SK-N-SH (cell line): Measurements from ENCODE around the gene KRT16. TPM values are rescaled to one million over a fixed set of nuclear protein-coding genes. Genes with fewer than 3 reads are reported as not detected.

ENCODE experiments used
- CTCF ChIA-PET: fragments of 300-600, 350-600 bp; formaldehyde crosslinking; extraction: SDS; loops from one replicate; lab custom pipeline; 2021; lab: Yijun Ruan, JAX
- POLR2A ChIA-PET: fragments of 350-600 bp; sonication (Branson Sonifier 250); formaldehyde crosslinking; extraction: SDS; loops from one replicate; lab custom pipeline; 2020; ENCODE audit warnings: antibody characterized with exemption, inconsistent platforms; lab: Yijun Ruan, JAX
- DNase-seq: peaks from one replicate; pipeline ENCODE4 v3.0.0; 2012
- H2AFZ ChIP-seq: fragments of 200-600 bp; sonication (generic); 2 replicates; pipeline ENCODE4 v1.8.1; 2016; ENCODE audit warnings: antibody characterized with exemption, mild to moderate bottlenecking, low read depth
- H3F3A ChIP-seq: fragments of 200-600 bp; sonication (generic); replicated peaks from 2 replicates; pipeline ENCODE3; 2016; ENCODE audit warnings: antibody characterized with exemption, mild to moderate bottlenecking; ENCODE audit not compliant: insufficient read depth
- H3K27ac ChIP-seq, 2 experiments: fragments of 200-500 bp in 1 of 2; fragments of 200-600 bp in 1 of 2; sonication (Bioruptor generic) in 1 of 2; sonication (generic), shearing (Covaris generic) in 1 of 2; 2 replicates each; pipeline versions ENCODE4 v1.5.1 to v1.6.1; 2014 to 2016; ENCODE audit warnings: low read depth in 2 of 2, inconsistent platforms in 1 of 2, low read length in 1 of 2, mild to moderate bottlenecking in 1 of 2, mixed read lengths in 1 of 2
- H3K27me3 ChIP-seq: fragments of 200-600 bp; sonication (generic), shearing (Covaris generic); 2 replicates; pipeline ENCODE4 v1.6.1; 2016; ENCODE audit warnings: mixed run types; ENCODE audit not compliant: insufficient read depth
- H3K36me3 ChIP-seq, 2 experiments: fragments of 200-500 bp in 1 of 2; fragments of 200-600 bp in 1 of 2; sonication (Bioruptor generic) in 1 of 2; sonication (generic) in 1 of 2; replicated peaks in 1 of 2; 2 replicates each; pipeline versions ENCODE3 to v1.5.1; 2014 to 2016; ENCODE audit warnings: low read length in 1 of 2, mild to moderate bottlenecking in 1 of 2; ENCODE audit not compliant: insufficient read depth in 2 of 2, control insufficient read depth in 1 of 2
- H3K4me1 ChIP-seq, 2 experiments: fragments of 200-500 bp in 1 of 2; fragments of 200-600 bp in 1 of 2; sonication (Bioruptor generic) in 1 of 2; sonication (generic), shearing (Covaris generic) in 1 of 2; 2 replicates each; pipeline versions ENCODE4 v1.5.1 to v1.6.1; 2014 to 2016; ENCODE audit warnings: low read depth in 1 of 2, low read length in 1 of 2, mixed run types in 1 of 2; ENCODE audit not compliant: insufficient read depth in 2 of 2, control insufficient read depth in 1 of 2
- H3K4me2 ChIP-seq: fragments of 200-600 bp; sonication (generic), shearing (Covaris generic); 2 replicates; pipeline ENCODE4 v1.6.1; 2017; ENCODE audit warnings: mixed run types
- H3K4me3 ChIP-seq, 2 experiments: fragments of 200-500 bp in 1 of 2; fragments of 200-600 bp in 1 of 2; sonication (Bioruptor generic) in 1 of 2; sonication (generic), shearing (Covaris generic) in 1 of 2; 2 replicates each; pipeline versions ENCODE4 v1.5.1 to v1.8.1; 2014 to 2016; ENCODE audit warnings: low read depth in 2 of 2, inconsistent platforms in 1 of 2, low read length in 1 of 2, mild to moderate bottlenecking in 1 of 2, mixed read lengths in 1 of 2, moderate library complexity in 1 of 2
- H3K79me2 ChIP-seq: fragments of 200-600 bp; sonication (generic); 2 replicates; pipeline ENCODE4 v1.8.1; 2017; ENCODE audit warnings: mild to moderate bottlenecking; ENCODE audit not compliant: insufficient read depth
- H3K9ac ChIP-seq: fragments of 200-600 bp; sonication (generic); 2 replicates; pipeline ENCODE4 v1.6.1; 2017; ENCODE audit warnings: mixed run types
- H3K9me2 ChIP-seq: fragments of 200-600 bp; sonication (generic); 2 replicates; pipeline ENCODE4 v1.6.1; 2017; ENCODE audit warnings: mixed run types
- H3K9me3 ChIP-seq: fragments of 200-600 bp; sonication (generic); 2 replicates; pipeline ENCODE4 v1.6.1; 2017; ENCODE audit warnings: mixed run types, mild to moderate bottlenecking, moderate library complexity
- H4K20me1 ChIP-seq: fragments of 200-600 bp; sonication (generic); 2 replicates; pipeline ENCODE4 v1.6.1; 2017; ENCODE audit warnings: mild to moderate bottlenecking, mixed run types; ENCODE audit not compliant: insufficient read depth
- CTCF ChIP-seq: fragments of 200-600 bp; sonication (generic); IDR thresholded peaks from 2 replicates; pipeline ENCODE4 v1.6.1; 2017; ENCODE audit warnings: antibody characterized with exemption, mild to moderate bottlenecking, moderate library complexity
- EP300 ChIP-seq, 2 experiments: IDR thresholded peaks; 2 replicates each; pipeline versions ENCODE4 v1.4.0 to v1.6.1; 2012; ENCODE audit warnings: borderline replicate concordance in 1 of 2, low read depth in 1 of 2, low read length in 1 of 2
- FOXM1 ChIP-seq: IDR thresholded peaks from 2 replicates; pipeline ENCODE4 v1.4.0; 2012; ENCODE audit warnings: low read depth, mild to moderate bottlenecking
- GATA2 ChIP-seq: sonication (generic); formaldehyde crosslinking; IDR thresholded peaks from 2 replicates; pipeline ENCODE4 v1.5.0; 2020; ENCODE audit warnings: mild to moderate bottlenecking, missing genetic modification reagents
- IRF3 ChIP-seq: fragments of 150-350 bp; IDR thresholded peaks from 2 replicates; pipeline ENCODE4 v1.6.1; 2016; ENCODE audit warnings: mild to moderate bottlenecking, low read depth, low read length
- MAX ChIP-seq: IDR thresholded peaks from 2 replicates; pipeline ENCODE4 v1.4.0; 2012; ENCODE audit warnings: low read depth
- MEF2A ChIP-seq: IDR thresholded peaks from 2 replicates; pipeline ENCODE4 v1.4.0; 2012; ENCODE audit warnings: low read depth, borderline replicate concordance
- MXI1 ChIP-seq: IDR thresholded peaks from 2 replicates; pipeline ENCODE4 v1.6.1; 2012; ENCODE audit warnings: mild to moderate bottlenecking, low read depth, low read length, improper control_type of control experiment
- NFIC ChIP-seq: IDR thresholded peaks from 2 replicates; pipeline ENCODE4 v1.4.0; 2012; ENCODE audit warnings: borderline replicate concordance
- NRF1 ChIP-seq: IDR thresholded peaks from 2 replicates; pipeline ENCODE4 v1.6.1; 2012; ENCODE audit warnings: low read depth, mild to moderate bottlenecking, low read length
- POLR2AphosphoS5 ChIP-seq: IDR thresholded peaks from 2 replicates; pipeline ENCODE4 v1.6.1; 2012; ENCODE audit warnings: low read depth, low read length
- REST ChIP-seq: IDR thresholded peaks from 2 replicates; pipeline ENCODE4 v1.6.1; 2012; ENCODE audit warnings: mild to moderate bottlenecking, low read depth, low read length, moderate library complexity
- RFX5 ChIP-seq: IDR thresholded peaks from 2 replicates; pipeline ENCODE4 v1.6.1; 2012; ENCODE audit warnings: mild to moderate bottlenecking, improper control_type of control experiment, low read length
- RXRA ChIP-seq: IDR thresholded peaks from 2 replicates; pipeline ENCODE4 v1.4.0; 2012; ENCODE audit warnings: low read depth, mild to moderate bottlenecking, borderline replicate concordance
- SMC3 ChIP-seq: IDR thresholded peaks from 2 replicates; pipeline ENCODE4 v1.6.1; 2012; ENCODE audit warnings: low read depth, low read length, improper control_type of control experiment
- TCF12 ChIP-seq: IDR thresholded peaks from 2 replicates; pipeline ENCODE4 v1.4.0; 2012
- TEAD4 ChIP-seq: IDR thresholded peaks from 2 replicates; pipeline ENCODE4 v1.4.0; 2012; ENCODE audit warnings: mild to moderate bottlenecking, borderline replicate concordance; ENCODE audit not compliant: insufficient read depth
- YY1 ChIP-seq: IDR thresholded peaks from 2 replicates; pipeline ENCODE4 v1.4.0; 2012; ENCODE audit warnings: low read depth, mild to moderate bottlenecking
- ZBTB33 ChIP-seq: IDR thresholded peaks from 2 replicates; pipeline ENCODE4 v1.4.0; 2012; ENCODE audit warnings: low read depth, borderline replicate concordance
- WGBS: methylation state at CpG from one replicate; pipeline ENCODE4 v1.1.6; 2017; ENCODE audit warnings: low lambda C conversion rate; 5-methylcytosine and 5-hydroxymethylcytosine counted together
- polyA plus RNA-seq, 3 experiments: library from polyadenylated mRNA; depleted of rRNA; stranded (reverse); fragments of >200 nt; gene quantifications; 2 replicates each; pipeline ENCODE4 v1.2.3, GENCODE V29; 2012

KRT16 gene
- polyA plus RNA-seq, 1 of the 3 experiments (the other 2 are of a cell fraction): not detected

- POLR2A ChIA-PET: interaction anchor here (0.9 kb wide), 1 partner anchor 25 kb away, joined by 3 read pairs; no protein-coding TSS in a partner anchor
- no peak overlapping the region for H3K9ac ChIP-seq
Observed at GRCh38 chr17:41621916-41622315, 9.3 kb upstream of the KRT16 start.

More at GRCh38 chr17:41621916-41622315, 9.3 kb upstream of the KRT16 start:
- TF ChIP-seq RXRA (no peak), EP300 (IDR thresholded peaks at IDR 0.05; ENCODE audit: borderline replicate concordance in 1 of 2, low read depth in 1 of 2, low read length in 1 of 2) (no peak), MAX (no peak), REST (no peak), IRF3 (no peak), NRF1 (no peak), ZBTB33 (no peak), TEAD4 (no peak), NFIC (no peak), CTCF (no peak), FOXM1 (no peak), POLR2AphosphoS5 (no peak), MEF2A (no peak), RFX5 (no peak), GATA2 (CRISPR knock-in tag) (no peak), TCF12 (no peak), SMC3 (no peak), MXI1 (no peak), YY1 (no peak)
- H3F3A ChIP-seq: no peaks in the 10 kb centered on the region
- CTCF ChIA-PET: interaction anchor here (1.6 to 2.1 kb wide), 2 partner anchors 27 to 41 kb away, joined by 5 read pairs; no protein-coding TSS in a partner anchor
- no peaks in the 10 kb centered on the region for H3K9me3 ChIP-seq
- H3K79me2 ChIP-seq: no peaks in the 10 kb centered on the region
- no peaks in the 10 kb centered on the region for H3K27me3 ChIP-seq
- H3K4me2 ChIP-seq: no peak overlapping the region
- no peak overlapping the region for H3K4me3 ChIP-seq
- H2AFZ ChIP-seq: no peak overlapping the region
- H3K27ac ChIP-seq: no peak overlapping the region
- H3K4me1 ChIP-seq: peaks cover 0 to 19% of the 10 kb centered on the region in 2 experiments; a peak in 1 of 4 replicates
- no peak for DNase-seq
- WGBS: no CpG with 5 or more reads among the region's 2 CpGs
- H3K9me2 ChIP-seq: no peaks in the 10 kb centered on the region
- no peaks in the 10 kb centered on the region for H3K36me3 ChIP-seq
- H4K20me1 ChIP-seq: no peaks in the 10 kb centered on the region
